B cell (primary cell): ENCODE results near the gene COL4A6. TPM values are rescaled to one million over a fixed set of nuclear protein-coding genes. Genes with fewer than 3 reads are reported as not detected.

ENCODE experiments used
- ATAC-seq: fragments of 200-7000 bp; cut with Tn5 transposase; one replicate; pipeline ENCODE4 v1.10.0; 2021; ENCODE audit warnings: low read depth, mild to moderate bottlenecking, moderate number of reproducible peaks, moderate library complexity
- CTCF ChIA-PET: fragments of 350-600 bp; sonication (Branson Sonifier 250); formaldehyde crosslinking; loops from one replicate; lab custom pipeline; 2021; ENCODE audit warnings: antibody characterized with exemption, inconsistent platforms; lab: Charles Lee
- POLR2A ChIA-PET: fragments of 350-600 bp; sonication (Branson Sonifier 250); formaldehyde crosslinking; loops from one replicate; lab custom pipeline; 2021; ENCODE audit warnings: antibody characterized with exemption; lab: Charles Lee
- DNase-seq: peaks from one replicate; pipeline ENCODE4 v3.0.0; 2013
- H2AFZ ChIP-seq: 2 replicates; pipeline ENCODE4 v1.6.1; 2012; ENCODE audit warnings: mild to moderate bottlenecking, low read depth, low read length; ENCODE audit not compliant: insufficient read depth, poor library complexity, severe bottlenecking
- H3K27ac ChIP-seq, 2 donors: 1 replicate in 1 of 2; 2 replicates in 1 of 2; pipeline ENCODE4 v1.5.1; 2012 to 2013; ENCODE audit warnings: low read length in 2 of 2, mild to moderate bottlenecking in 2 of 2, moderate library complexity in 1 of 2
- H3K27me3 ChIP-seq, 4 experiments: fragments of 200-600 bp in 1 of 4; sonication (generic) in 1 of 4; replicated peaks in 1 of 4; 1 replicate in 2 of 4; 2 replicates in 2 of 4; pipeline versions ENCODE4 v1.6.1 to v1.7.0; 2013 to 2016; ENCODE audit warnings: low read length in 3 of 4, mild to moderate bottlenecking in 2 of 4, mixed read lengths in 1 of 4, moderate library complexity in 1 of 4; ENCODE audit not compliant: insufficient read depth in 4 of 4, control insufficient read depth in 3 of 4; ENCODE audit errors: control extremely low read depth in 1 of 4
- H3K36me3 ChIP-seq, 2 experiments: replicated peaks in 1 of 2; 1 replicate in 1 of 2; 2 replicates in 1 of 2; pipeline versions ENCODE4 v1.6.1 to v1.7.1; 2013; ENCODE audit warnings: low read length in 1 of 2; ENCODE audit not compliant: insufficient read depth in 2 of 2, control insufficient read depth in 1 of 2; ENCODE audit errors: control extremely low read depth in 1 of 2, extremely low read depth in 1 of 2
- H3K4me1 ChIP-seq, 2 donors: fragments of 200-600 bp in 1 of 2; sonication (generic) in 1 of 2; 1 replicate in 1 of 2; 2 replicates in 1 of 2; pipeline versions ENCODE4 v1.5.1 to v1.6.1; 2013 to 2017; ENCODE audit warnings: low read length in 2 of 2; ENCODE audit not compliant: control insufficient read depth in 2 of 2, insufficient read depth in 2 of 2
- H3K4me2 ChIP-seq: replicated peaks from 2 replicates; pipeline ENCODE3; 2012; ENCODE audit warnings: mild to moderate bottlenecking, low read depth, low read length; ENCODE audit not compliant: poor library complexity, severe bottlenecking
- H3K4me3 ChIP-seq, 5 experiments: fragments of 200-600 bp in 1 of 5; sonication (generic) in 1 of 5; 1 replicate in 3 of 5; 2 replicates in 2 of 5; pipeline versions ENCODE4 v1.5.1 to v1.7.0; 2011 to 2016; ENCODE audit warnings: low read length in 4 of 5, mild to moderate bottlenecking in 4 of 5, low read depth in 2 of 5, control low read depth in 1 of 5, moderate library complexity in 1 of 5; ENCODE audit not compliant: insufficient read depth in 1 of 5; ENCODE audit errors: control extremely low read depth in 1 of 5, extremely low read depth in 1 of 5
- H3K79me2 ChIP-seq: fragments of 200-600 bp; sonication (generic); one replicate; pipeline ENCODE4 v1.6.0; 2016; ENCODE audit warnings: low read length; ENCODE audit not compliant: control insufficient read depth, insufficient read depth
- H3K9ac ChIP-seq: fragments of 200-600 bp; sonication (generic); 2 replicates; pipeline ENCODE4 v1.6.1; 2017; ENCODE audit warnings: mild to moderate bottlenecking, low read length, moderate library complexity
- H3K9me3 ChIP-seq, 3 donors: one replicate each; pipeline versions ENCODE4 v1.6.1 to v1.7.1; 2013; ENCODE audit warnings: low read length in 2 of 3; ENCODE audit not compliant: control insufficient read depth in 2 of 3, insufficient read depth in 1 of 3; ENCODE audit errors: control extremely low read depth in 1 of 3
- H4K20me1 ChIP-seq: 2 replicates; pipeline ENCODE4 v1.6.0; 2012; ENCODE audit warnings: mild to moderate bottlenecking, low read length; ENCODE audit not compliant: insufficient read depth, control insufficient read depth, poor library complexity, severe bottlenecking
- H3K27ac Mint-ChIP-seq: one replicate; pipeline ENCODE4 v1.8.0; 2021; ENCODE audit warnings: mixed read lengths
- H3K27me3 Mint-ChIP-seq: one replicate; pipeline ENCODE4 v1.8.0; 2021; ENCODE audit warnings: mixed read lengths
- H3K4me1 Mint-ChIP-seq: one replicate; pipeline ENCODE4 v1.8.0; 2021; ENCODE audit warnings: mixed read lengths
- H3K4me3 Mint-ChIP-seq: one replicate; pipeline ENCODE4 v1.8.0; 2021; ENCODE audit warnings: mixed read lengths
- H3K9me3 Mint-ChIP-seq: one replicate; pipeline ENCODE4 v1.8.0; 2022; ENCODE audit warnings: mixed read lengths; ENCODE audit not compliant: insufficient read depth
- EZH2 ChIP-seq: IDR thresholded peaks from 2 replicates; pipeline ENCODE4 v1.6.1; 2012; ENCODE audit warnings: borderline replicate concordance, low read depth, mild to moderate bottlenecking, moderate library complexity, low read length; ENCODE audit not compliant: insufficient read depth, poor library complexity, severe bottlenecking
- WGBS: methylation state at CpG from one replicate; pipeline ENCODE4 v1.1.5; 2013; ENCODE audit warnings: missing lambda C conversion rate; ENCODE audit not compliant: insufficient coverage; 5-methylcytosine and 5-hydroxymethylcytosine counted together
- intact Hi-C: fragments of 100-400 bp; cut with micrococcal nuclease; formaldehyde crosslinking; loops from one replicate; pipeline ENCODE4 v1.10.0; 2022
- polyA plus RNA-seq: library from polyadenylated mRNA; depleted of rRNA; stranded (reverse); fragments of >200 nt; gene quantifications from 2 replicates; pipeline ENCODE4 v1.2.3, GENCODE V29; 2012
- total RNA-seq, 2 donors: library from RNA; stranded (reverse); fragments of 120-200 nt in 1 of 2; gene quantifications; 1 replicate in 1 of 2; 2 replicates in 1 of 2; pipeline versions ENCODE4 v1.2.3 to v1.2.4, GENCODE V29; 2013 to 2022
- TF ChIP-seq, protein P1 (sequence below): fragments of 200-600 bp; IDR thresholded peaks from one replicate; pipeline ENCODE4 v1.8.0; 2022; ENCODE audit warnings: antibody characterized with exemption, mild to moderate bottlenecking

Gene COL4A6
- total and polyA plus RNA-seq, 2 donors (not counting 1 experiment from before 2014, with no cell fraction given): not detected

DNA sequence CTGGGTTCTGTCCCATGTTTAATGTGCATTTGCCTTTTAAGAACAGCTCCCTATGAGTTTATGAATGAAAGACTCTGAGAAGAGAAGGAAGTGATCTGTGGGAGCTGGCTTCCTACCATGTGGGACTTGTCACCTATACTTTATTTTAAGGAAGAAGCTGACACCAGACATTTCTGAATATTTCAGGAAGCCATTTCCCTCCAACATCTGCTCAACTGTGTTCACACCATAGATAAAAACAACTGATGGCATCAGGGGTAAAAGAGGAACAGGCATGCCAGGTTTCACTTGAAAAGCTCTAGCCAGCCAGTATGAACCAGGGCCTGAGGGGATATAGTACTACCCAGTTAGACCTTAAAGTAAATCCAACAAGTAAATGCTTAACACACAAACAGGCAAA is 116.0 kb downstream of the COL4A6 start:
- H3K27ac Mint-ChIP-seq: no peak overlapping the region
- no peaks in the 10 kb centered on the region for H3K4me1 Mint-ChIP-seq
- intact Hi-C loops: no loop called here
- DNase-seq (no peak), ATAC-seq (no peak)
- CTCF ChIA-PET: no interaction called here
- H3K27me3 ChIP-seq: no peaks in the 10 kb centered on the region
- H4K20me1 ChIP-seq: no peaks in the 10 kb centered on the region
- H3K27me3 Mint-ChIP-seq: peaks cover 3% of the 10 kb centered on the region
- H2AFZ ChIP-seq: no peak overlapping the region
- H3K4me3 ChIP-seq: no peak overlapping the region
- H3K9me3 ChIP-seq: no peaks in the 10 kb centered on the region
- H3K9me3 Mint-ChIP-seq: no peaks in the 10 kb centered on the region
- no peak overlapping the region for H3K27ac ChIP-seq
- no peak overlapping the region for H3K9ac ChIP-seq
- H3K4me3 Mint-ChIP-seq: no peak overlapping the region
- TF ChIP-seq, protein P1, sequence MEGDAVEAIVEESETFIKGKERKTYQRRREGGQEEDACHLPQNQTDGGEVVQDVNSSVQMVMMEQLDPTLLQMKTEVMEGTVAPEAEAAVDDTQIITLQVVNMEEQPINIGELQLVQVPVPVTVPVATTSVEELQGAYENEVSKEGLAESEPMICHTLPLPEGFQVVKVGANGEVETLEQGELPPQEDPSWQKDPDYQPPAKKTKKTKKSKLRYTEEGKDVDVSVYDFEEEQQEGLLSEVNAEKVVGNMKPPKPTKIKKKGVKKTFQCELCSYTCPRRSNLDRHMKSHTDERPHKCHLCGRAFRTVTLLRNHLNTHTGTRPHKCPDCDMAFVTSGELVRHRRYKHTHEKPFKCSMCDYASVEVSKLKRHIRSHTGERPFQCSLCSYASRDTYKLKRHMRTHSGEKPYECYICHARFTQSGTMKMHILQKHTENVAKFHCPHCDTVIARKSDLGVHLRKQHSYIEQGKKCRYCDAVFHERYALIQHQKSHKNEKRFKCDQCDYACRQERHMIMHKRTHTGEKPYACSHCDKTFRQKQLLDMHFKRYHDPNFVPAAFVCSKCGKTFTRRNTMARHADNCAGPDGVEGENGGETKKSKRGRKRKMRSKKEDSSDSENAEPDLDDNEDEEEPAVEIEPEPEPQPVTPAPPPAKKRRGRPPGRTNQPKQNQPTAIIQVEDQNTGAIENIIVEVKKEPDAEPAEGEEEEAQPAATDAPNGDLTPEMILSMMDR: no peak
- TF ChIP-seq EZH2: no peak
- H3K4me2 ChIP-seq: no peak overlapping the region
- H3K79me2 ChIP-seq: no peaks in the 10 kb centered on the region
- no peaks in the 10 kb centered on the region for H3K36me3 ChIP-seq
- POLR2A ChIA-PET: no interaction called here
- no peaks in the 10 kb centered on the region for H3K4me1 ChIP-seq

DNA sequence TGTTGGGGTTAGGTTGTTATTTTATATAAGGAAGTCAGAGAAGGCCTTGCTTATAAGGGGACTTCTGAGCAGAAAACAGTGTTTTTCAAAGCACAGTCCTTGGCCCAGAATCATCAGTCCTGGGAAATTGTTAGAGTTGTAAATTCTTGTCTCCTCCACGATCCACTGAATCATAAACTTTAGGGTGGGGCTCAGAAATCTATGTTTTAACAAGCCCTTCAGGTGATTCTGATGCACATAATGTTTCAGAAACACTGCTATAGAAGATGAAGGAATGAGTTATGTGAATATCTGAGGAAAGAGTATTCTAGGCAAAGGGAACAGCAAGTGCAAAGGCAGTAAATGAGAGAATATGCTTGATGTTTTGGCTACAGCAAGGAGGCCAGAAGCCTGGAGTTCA is 121.8 kb downstream of the COL4A6 start:
- intact Hi-C loops: no loop called here
- H3K4me2 ChIP-seq: no peak overlapping the region
- no peak overlapping the region for H3K4me3 Mint-ChIP-seq
- ChIA-PET CTCF (no interaction called here), POLR2A (no interaction called here)
- no peaks in the 10 kb centered on the region for H3K27me3 Mint-ChIP-seq
- H3K9me3 Mint-ChIP-seq: no peaks in the 10 kb centered on the region
- no peak overlapping the region for H2AFZ ChIP-seq
- no peaks in the 10 kb centered on the region for H3K9me3 ChIP-seq
- H3K9ac ChIP-seq: no peak overlapping the region
- no peak overlapping the region for H3K4me3 ChIP-seq
- no peak overlapping the region for H3K27ac Mint-ChIP-seq
- ATAC-seq (no peak), DNase-seq (no peak)
- H3K4me1 Mint-ChIP-seq: no peaks in the 10 kb centered on the region
- H3K27ac ChIP-seq: no peak overlapping the region
- H3K27me3 ChIP-seq: no peaks in the 10 kb centered on the region
- H4K20me1 ChIP-seq: no peaks in the 10 kb centered on the region
- TF ChIP-seq, protein P1: no peak
- no peak for TF ChIP-seq EZH2
- no peaks in the 10 kb centered on the region for H3K36me3 ChIP-seq
- no CpG with 5 or more reads among the region's 1 CpG for WGBS
- H3K4me1 ChIP-seq: no peaks in the 10 kb centered on the region
- no peaks in the 10 kb centered on the region for H3K79me2 ChIP-seq
